Erythroblast (primary cell): Measurements from ENCODE around the gene FBXL7.

Experiments
- GATA1 ChIP-seq: IDR thresholded peaks from 2 replicates; pipeline ENCODE4 v1.6.1; 2011; ENCODE audit warnings: low read depth, mild to moderate bottlenecking, control low read depth, low read length, moderate library complexity
- POLR2A ChIP-seq: IDR thresholded peaks from 2 replicates; pipeline ENCODE4 v1.6.1; 2011; ENCODE audit warnings: mild to moderate bottlenecking, low read length

- TF ChIP-seq POLR2A (no peak), GATA1 (no peak)
Observed at GRCh38 chr5:15823398-15823797, 323.4 kb downstream of the FBXL7 start.
